Measurements from ENCODE around the gene ACSF3.
"Not testable (repeated sequence)": the region's sequence is repeated elsewhere in the genome, so short reads cannot be mapped to it uniquely, and the experiment has no call there.

ACSF3 gene

DNA sequence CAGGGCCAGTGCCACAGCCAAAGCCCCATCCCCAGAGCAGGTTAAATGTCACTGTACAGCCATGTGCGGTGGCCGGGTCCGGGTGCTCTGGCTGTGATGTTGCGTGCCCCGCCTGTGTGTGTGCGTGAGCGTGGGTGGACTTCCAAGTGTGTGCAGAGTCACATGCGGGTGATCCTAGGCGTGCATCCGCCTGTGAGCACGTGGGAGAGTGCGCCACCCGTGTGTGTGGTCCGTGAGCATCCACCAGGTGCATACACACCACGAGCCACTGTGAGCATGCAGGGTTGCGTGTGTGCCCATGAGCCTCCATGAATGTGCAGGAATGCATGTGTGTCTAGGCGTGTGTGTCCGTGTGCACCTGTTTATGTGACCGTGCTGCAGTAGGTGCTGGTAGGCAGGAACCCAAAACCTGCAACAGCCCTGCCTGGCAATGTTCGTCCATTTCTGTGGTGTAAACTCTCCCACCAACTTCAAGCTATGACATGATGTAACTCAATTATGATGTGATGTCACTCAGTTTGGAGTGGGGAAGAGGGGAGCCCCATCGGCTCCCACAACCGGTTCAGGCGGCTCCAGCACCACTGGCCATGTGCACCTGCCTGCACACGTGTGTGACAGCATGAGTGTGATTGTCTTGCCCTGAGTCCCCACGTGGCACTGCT is 37.6 kb upstream of the ACSF3 start:
- no peak for DNase-seq

DNA sequence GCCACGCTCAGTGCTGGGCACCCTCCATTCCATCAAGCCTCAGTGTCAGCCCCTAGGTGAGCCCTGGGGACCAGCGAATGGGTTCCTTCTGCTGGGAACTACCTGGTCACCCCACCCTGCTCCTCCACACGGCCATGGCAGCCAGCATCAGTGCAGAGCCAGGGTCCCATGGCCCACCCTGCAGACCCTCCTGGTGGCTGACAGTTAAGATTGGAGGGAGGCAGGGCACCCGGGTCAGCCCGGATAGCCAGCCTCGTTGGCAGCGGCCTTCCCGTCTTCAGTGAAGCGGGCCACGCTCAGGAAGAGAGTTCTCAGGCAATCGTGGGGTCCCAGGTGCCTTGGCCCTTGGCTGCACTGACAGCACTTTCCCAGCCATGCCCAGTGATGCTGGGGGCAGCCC is 37.1 kb upstream of the ACSF3 start:
- DNase-seq = no peak

DNA sequence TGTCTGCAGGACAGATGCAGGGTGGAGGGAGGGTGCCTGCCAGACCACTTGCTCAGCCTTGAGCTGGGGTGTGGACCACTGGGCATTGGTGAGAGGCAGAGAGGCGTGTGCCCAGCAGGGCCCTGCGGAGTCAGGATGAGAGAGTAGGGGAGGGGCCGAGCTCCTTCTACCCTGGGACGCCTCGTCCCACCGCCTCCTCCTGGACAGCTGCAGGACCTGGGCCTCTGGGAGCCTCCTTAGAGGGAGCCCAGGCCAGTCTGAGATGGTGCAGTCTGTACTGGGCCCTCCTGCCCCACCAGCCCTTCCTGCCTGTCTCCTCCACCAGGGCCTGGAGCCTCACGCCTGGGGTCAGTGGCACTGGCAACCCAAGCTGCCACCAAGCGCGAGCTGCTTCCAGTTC is 35.9 kb upstream of the ACSF3 start:
- DNase-seq = no peak

DNA sequence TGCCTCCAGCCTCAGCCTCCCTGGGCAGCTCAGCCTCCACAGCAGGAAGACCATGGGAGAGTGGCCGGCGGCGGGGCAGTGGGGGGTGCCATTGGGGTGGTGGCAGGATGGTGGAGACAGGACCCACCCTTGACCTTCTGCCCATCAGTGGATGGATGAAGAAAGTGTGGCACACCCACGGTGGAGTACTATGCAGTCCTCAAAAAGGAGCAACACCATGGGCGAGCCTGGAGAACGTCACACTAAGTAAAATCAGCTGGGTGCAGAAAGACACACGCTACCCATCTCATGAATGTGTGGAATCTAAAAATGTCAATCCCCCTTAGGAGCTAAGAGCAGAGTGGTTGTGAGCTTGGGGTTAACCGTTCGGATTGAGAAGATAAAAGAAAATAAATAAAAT is 34.8 kb upstream of the ACSF3 start:
- DNase-seq = no peak

DNA sequence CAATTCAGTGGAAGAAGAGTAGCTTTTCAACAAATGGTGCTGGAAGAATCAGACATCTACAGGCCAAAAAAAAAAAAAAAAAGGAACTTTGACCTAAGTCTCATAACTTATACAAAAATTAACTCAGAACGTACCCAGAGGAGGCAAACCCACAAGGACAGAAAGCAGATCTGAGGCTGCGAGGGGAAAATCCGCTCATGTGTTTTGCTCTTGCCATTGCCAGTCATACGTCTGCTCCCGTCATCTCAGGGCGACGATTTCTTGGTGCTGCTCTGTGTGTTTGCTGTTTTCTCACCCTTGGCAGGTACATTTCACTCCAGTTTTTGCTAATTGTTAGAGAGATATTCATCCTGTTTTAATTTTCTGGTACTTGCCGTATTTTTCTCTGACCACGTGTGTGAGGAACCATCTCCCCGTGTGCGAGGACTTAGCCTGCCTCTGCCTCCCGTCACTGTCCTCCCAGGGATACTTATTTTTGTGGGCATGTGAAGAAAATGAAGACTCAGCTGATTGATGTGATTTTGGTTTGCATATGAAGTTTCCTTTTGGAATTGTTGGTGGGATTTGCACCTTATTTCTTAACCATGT is 33.4 kb upstream of the ACSF3 start:
- DNase-seq = no peak

DNA sequence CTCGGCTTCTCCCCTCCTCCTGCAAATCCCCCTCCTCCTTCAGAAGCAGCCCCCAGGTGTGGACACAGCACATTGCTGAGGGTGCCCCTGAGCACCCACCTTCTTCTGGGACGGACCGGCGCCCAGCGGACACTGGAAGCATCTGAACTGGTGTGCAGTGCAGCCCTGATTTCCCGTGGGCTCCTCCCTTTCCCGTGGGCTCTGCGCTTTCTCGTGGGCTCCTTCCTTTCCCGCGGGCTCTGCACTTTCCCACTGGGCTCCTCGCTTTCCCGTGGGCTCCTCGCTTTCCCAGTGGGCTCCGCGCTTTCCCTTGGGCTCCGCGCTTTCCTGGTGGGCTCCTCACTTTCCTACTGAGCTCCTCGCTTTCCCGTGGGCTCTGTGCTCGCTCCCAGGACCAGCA is 32.6 kb upstream of the ACSF3 start:
- DNase-seq = no peak

DNA sequence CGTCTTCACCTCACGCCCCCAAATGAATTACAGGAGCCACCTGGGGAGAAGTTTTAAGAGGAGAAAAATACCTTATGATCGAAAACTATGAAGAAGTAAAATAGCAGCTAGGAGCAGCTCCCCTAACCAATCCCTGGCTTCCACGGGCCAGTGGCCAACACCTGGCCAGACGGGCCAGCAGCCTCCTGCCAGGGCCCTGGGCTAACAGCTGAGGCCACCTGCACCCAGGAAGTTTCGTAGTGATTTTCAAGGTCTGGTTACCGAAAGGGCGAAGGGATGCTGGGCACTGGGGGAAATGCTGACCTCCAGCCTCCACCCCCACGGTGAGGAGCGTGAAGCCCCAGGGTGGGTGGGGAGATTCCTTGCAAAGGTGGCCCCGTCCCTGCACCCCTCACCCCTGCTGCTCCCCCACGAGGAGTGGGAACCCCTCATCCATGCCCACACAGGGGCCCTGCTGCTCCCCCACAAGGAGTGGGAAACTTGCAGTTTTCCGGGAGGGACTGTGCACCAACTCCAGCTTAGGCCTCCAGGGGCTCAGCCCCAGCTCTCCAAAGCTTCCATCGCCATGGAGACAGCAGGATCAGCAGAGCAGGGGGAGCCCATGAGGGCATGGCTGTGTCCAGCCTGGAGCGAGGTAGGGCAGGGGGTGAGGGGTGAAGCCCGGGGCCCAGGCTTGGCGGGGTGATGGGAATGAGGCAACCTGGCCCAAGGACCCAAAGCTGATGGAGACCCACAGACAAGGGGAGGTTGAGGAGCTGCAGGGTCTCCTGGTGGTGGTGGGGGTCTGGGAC is 31.9 kb upstream of the ACSF3 start:
- no peak for DNase-seq

DNA sequence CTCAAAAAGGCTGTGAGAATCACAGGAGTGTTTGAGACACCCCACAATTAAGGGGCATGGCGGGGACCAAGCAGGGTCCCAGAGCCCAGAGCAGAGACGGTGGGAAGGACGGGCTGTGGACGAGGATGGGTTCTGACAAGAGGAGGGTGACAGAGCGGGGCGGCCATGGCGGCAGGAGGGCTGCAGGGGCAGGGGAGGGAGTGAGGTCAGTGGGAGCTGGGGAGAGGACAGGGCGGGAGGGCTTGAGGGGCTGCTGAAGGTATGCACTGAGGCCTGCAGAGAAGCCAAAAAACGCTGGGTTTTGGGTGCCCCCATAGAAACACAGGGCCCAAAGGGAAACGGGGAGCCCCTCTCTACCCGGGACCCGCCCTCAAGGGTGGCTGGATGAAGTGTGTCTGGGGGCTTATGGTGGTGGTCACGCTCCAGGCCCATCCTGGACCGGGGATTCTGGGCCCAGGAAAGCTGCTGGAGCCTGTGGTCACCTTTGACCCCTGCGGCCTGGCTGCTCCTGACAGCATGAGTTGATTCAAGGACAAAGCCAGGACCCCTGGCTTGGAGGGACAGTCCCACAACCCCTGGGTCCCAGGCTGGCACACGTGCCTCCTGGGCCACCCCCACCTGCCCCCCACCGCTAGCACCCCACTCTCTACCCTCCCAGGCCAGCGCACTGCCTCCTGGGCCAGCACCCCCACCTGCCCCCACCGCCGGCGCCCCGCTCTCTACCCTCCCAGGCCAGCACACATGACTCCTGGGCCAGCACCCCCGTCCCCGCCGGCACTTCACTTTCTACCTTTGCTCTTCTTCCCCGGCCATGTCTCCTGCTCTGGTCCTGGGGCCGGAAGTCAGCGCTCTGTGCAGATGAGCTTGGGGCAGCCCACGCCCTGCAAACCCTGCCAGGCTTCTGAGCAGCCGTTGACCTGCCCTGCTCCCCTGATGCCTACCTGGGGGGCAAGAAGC is 31.0 kb upstream of the ACSF3 start:
- DNase-seq = no peak

DNA sequence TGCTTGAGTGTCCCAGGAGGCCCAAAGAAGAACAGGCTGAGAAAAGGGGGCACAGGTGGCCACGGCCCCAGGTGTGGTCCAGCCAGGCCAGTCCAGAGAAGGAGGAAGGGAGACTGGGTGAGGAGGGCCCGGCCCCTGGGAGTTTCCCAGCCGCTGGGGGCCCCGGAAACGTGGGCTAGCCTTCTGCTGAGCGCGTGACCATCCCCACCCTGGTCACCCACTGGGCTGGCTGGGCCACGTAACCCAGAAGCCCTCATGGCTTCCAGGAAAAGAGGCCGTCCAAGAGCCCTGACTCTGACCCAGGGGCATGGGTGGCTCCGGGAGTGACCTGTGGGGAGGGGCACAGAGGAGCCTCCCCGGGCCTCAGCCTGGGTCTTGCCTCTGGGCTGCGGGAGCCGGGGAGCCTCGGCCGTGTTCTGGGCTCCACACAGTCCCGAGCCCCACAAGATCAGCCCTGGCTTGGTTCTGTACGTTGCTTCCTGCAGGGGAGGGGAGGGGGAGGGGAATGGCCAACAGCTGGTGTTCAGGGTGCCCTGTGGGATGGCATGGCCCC is 29.8 kb upstream of the ACSF3 start:
- no peak for DNase-seq

DNA sequence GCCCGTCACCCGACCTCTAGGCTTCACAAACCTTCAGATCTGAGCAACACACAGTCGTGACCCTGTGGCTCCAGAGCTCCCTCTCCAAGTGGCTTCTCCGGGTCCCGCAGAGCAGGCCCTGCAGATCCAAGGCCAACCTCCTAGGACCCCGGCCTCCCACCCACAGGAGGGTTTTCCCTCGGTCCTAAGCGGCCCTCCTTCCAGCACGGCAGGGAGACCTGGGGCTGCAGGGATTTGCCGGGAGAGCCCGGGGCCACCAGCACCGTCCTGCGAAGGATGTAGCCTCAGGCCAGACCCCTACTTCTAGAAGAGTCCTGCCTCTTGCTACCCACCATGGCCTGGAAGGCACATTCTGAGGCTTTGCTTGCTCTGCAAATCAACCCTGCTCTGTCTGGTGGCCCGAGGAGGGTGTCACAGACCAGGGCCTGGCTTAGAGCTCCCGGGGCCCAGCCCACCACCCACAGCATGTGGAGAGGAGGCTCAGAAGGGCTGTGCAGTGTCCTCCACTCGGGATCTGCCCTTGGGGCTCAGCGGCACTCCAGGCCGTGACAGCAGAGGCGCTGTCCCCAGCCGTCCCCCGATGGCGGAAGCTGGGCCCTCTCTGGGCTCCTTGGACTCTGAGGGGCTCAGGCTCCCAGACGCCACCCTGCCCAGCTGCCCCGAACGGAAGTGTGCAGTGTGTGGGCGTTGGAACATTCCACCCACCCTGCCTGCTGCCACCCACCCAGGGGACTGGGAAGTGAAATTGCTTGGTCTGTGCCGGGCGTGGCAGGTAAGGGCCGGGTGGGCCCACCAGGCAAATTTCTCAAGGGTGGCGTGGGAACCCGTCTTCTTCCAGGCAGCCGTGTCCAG is 28.8 kb upstream of the ACSF3 start:
- no peak for DNase-seq

DNA sequence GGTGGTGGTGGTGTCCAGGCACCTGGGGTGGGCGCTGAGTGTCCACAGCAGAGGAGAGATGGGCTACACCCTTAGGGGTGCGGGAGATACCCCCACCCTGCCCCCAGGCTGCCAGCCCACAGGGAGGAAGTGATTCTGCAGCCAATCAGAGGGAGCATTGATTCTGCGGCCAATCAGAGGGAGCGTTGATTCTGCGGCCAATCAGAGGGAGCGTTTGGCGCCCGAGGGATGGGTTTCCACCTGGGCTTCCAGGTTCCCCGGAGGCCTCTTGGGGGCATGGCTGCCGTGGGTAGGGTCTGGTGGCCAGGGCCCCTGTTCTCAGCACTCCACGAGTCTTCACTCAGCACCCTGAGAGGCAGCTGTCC is 28.2 kb upstream of the ACSF3 start:
- no peak for DNase-seq

DNA sequence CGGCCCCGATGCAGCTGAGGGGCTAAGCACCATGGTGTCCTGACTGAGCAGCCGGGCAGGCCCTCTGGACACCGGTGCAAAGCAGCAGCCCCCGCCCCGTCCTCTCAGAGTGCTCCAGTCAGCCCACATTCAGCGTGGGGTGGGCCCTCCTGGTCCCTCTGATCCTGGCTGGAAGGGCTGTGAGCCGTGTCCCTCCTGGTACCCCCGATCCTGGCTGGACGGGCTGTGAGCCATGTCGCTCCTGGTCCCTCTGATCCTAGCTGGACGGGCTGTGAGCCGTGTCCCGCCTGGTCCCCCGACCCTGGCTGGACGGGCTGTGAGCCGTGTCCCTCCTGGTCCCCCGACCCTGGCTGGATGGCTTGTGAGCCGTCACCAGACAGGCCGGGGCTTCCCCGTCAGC is 26.9 kb upstream of the ACSF3 start:
- no peak for DNase-seq

DNA sequence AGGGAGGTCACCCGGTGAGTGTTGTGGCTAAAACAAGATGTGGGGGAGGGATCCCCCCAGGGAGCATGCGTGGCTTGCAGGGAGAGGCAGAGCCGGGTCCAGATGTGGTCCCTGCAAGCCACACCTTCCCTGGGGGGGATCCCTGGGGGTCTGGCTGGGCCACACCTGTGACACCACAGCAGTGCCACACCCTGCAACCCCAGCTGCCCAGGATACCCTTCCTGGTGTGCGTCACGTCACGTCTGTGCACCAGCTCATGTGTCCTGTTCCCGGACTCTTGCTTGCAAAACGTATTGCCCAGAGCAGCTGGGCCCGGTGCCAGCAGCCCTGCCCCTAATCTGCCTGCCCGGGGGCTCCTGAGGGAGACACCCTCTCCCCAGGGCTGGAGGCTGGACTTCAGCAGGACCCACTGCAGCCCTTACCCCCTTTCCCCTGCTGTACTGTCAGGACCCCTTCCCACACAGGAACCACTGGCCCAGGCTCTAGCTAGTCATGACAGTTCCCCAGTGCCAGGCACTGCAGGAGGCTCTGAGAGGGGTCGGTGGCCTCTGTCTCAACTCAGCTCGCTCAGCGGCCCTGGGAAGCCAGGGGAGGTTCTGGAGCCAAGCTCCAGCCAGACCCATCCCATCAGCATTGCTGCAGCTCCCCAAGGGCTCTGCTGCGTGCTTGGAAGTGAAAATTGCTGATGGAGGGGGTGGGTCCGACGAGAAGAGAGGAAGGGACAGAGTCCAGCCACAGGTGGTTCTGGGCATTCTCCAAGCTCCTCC is 25.8 kb upstream of the ACSF3 start:
- no peak for DNase-seq

DNA sequence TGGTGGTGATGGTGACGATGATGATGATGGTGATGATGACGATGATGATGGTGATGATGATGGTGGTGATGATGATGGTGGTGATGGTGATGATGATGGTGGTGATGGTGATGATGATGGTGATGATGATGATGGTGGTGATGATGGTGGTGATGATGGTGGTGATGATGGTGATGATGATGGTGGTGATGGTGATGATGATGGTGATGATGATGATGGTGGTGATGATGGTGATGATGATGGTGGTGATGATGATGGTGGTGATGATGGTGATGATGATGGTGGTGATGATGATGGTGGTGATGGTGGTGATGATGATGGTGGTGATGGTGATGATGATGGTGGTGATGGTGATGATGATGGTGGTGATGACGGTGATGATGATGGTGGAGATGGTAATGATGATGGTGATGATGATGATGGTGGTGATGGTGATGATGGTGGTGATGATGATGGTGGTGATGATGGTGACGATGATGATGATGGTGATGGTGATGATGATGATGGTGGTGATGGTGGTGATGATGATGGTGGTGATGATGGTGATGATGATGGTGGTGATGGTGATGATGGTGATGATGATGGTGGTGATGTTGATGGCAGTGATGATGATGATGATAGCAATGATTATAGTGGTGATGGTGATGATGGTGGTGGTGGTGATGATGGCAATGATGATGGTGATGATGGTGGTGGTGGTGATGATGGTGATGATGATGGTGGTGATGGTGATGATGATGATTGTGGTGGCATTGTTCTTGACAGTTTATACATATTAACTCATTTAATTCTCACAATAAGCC is 24.6 kb upstream of the ACSF3 start:
- not testable (repeated sequence) for DNase-seq

DNA sequence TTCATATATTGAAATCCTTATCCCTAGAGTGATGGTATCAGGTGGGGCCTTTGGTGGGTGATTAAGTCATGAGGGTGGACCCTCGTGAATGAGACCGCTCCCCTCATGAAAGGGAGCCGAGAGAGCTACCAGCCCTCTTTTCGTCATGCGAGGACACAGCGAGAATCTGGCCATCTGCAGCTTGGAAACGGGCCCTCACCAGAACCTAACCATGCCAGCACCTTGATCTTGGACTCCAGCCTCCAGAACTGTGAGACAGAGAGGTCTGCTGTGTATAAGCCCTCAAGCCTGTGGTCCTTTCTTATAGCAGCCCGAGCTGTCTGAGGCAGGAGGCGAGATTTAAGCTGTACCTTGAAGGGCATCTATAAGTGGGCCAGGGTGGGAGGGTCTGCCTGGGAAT is 23.7 kb upstream of the ACSF3 start:
- no peak for DNase-seq

DNA sequence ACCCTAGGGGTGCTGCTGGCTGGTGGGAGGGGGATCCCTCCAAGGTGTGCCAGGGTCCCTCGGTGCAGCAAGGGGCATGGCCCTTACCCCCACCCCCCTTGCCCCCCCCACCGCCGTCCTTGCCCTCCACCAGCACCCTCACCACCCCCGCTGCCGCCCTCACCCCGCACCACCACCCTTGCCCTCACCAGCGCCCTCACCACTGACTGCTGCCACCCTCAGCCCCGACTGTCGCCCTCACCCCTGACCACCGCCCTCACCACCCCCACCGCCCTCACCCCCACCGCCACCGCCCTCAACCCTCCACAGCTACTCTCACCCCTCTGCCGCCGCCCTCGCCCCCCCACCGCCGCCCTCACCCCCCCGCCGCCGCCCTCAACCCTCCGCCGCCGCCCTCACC is 23.1 kb upstream of the ACSF3 start:
- DNase-seq = no peak

DNA sequence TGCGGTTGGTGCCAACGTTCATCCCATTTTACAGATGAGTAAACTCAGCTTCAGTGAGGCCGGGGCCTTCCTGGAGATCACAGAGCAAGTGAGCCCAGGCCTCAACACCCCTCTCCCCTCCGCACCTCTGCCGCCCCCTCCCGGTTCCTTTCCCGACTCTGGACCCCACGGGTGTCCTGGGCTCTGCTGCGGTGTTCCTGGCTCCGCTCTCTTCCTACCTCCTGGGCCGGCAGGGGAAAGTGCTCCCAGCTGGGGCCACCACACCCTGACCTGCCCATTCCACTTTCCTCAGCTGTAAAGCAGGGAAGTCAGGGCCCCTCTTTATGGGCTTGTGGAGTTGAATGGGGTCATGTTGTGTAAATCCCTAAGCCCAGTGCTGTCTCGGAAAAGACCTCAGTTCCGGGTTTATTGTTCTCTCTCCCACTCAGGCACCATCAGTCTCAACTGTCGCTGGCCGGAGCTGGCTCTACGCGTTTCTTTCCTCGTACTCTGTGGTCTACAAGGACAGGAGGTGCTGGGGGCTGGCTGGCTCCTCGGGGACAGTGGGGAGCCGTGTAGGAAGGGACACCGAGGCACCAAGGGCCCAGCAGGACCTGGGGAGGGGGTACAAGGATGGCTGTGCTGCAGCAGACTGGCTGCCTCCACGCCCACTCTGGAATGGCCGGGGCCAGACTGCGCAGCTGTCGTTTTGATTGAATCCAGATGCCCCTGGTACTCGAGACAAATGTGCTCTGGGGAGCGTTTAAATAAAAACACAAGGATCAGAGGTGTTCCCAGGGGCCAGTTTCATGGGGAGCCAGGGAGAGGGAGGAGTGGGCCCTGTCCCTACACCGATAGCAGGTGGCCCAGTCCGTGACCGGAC is 21.7 kb upstream of the ACSF3 start:
- no peak for DNase-seq

DNA sequence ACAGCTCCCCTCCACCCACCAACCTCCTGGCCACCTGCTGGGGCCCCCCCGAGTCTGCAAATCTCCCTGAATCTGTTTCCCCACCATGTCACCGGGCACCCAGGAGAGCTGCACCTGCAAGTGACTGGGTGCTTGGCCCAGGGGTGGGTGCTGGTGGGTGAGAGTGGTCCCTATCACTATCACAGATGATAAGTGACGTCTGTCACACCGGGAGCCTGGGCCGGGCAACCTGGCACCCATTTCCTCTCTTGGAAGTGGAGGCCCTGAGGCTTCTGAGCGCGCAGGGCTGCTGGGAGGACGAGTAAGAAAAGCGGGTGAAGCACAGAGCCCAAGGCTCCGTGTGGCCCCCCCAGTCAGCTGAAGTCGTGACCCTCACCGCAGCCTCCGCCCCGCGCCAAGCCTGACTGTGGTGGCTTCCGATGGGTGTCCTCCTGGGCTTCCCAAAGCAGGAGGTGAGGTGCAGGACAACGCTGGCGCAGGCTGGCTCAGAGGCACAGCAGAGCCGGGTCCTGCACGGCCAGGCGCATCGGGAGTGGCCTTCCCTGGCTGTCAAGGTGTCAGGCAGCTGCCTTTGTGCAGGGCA is 21.0 kb upstream of the ACSF3 start:
- DNase-seq = no peak
